ENCODE data around the gene MBD3L2B. TPM values are rescaled to one million over a fixed set of nuclear protein-coding genes. Genes with fewer than 3 reads are reported as not detected.
"Not testable (repeated sequence)": the region's sequence is repeated elsewhere in the genome, so short reads cannot be mapped to it uniquely, and the experiment has no call there.

MBD3L2B gene
- total and polyA plus RNA-seq, 9 of the 15 experiments (the other 6 are each of a cell fraction or from before 2014, with no cell fraction given), result not detected

DNA sequence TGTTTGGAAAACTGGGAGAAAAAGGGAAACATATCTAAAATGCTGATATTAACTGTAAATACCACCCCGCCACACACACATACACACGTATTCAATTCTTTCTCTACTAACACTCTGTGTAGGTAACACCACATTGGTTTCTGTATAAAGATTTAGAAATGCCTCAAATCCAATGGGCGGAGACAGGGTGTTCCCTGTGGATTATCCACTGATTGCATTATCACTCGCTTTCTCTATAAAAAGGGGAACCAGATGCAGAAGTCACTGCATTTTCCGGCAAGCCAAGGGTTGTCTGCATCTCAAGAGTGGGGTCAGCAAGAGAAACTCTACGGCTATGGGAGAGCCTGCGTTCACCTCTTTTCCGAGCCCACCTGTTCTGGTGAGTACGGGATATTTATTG lies 9.0 kb upstream of the MBD3L2B start, which contains the start of gene MBD3L5:
Gene MBD3L5, plus strand, starts transcription at position 301 of the 400 bp plus-strand sequence. Its CDS starts 34 bp downstream, at position 335.
- H3K4me2 ChIP-seq (ENCODE audit: insufficient read depth, low read length); in situ Hi-C loops (cut with MboI); H3K4me1 ChIP-seq (replicated peaks in 1 of 2; ENCODE audit: control insufficient read depth in 2 of 2, insufficient read depth in 2 of 2, low read length in 2 of 2); H3K36me3 ChIP-seq (ENCODE audit: control insufficient read depth, insufficient read depth, low read length); H4K20me1 ChIP-seq (replicated peaks; ENCODE audit: control insufficient read depth, insufficient read depth, low read length); DNase-seq (ENCODE audit: extremely low read depth in 1 of 4, low spot score in 3 of 4); H3K27me3 ChIP-seq (ENCODE audit: control insufficient read depth in 2 of 2, insufficient read depth in 2 of 2, low read length in 2 of 2); ATAC-seq; H2AFZ ChIP-seq (ENCODE audit: low read depth, low read length); intact Hi-C loops (cut with micrococcal nuclease); H3K9me3 ChIP-seq (replicated peaks; ENCODE audit: control insufficient read depth, insufficient read depth, low read depth, low read length); H3K9me1 ChIP-seq (ENCODE audit: control insufficient read depth, insufficient read depth, low read length); BruUV-seq (replicated peaks); H3K79me2 ChIP-seq (ENCODE audit: control insufficient read depth, insufficient read depth, low read length); POLR2A ChIA-PET; H3K9ac ChIP-seq (ENCODE audit: insufficient read depth in 1 of 2, low read depth in 2 of 2, low read length in 2 of 2); H3K4me3 ChIP-seq; FAIRE-seq; CTCF ChIA-PET (ENCODE audit: low intra/inter-chr PET ratio); H3K27ac ChIP-seq (ENCODE audit: extremely low read depth, low read depth, low read length): not testable (repeated sequence)
- WGBS (ENCODE audit: insufficient coverage, low coverage, missing lambda C conversion rate), result no CpG with 5 or more reads among the region's 9 CpGs

GRCh38 chr19:7028790-7029189 lies 7.6 kb upstream of the MBD3L2B start:
- H3K4me1 ChIP-seq (replicated peaks in 1 of 2; ENCODE audit: control insufficient read depth in 2 of 2, insufficient read depth in 2 of 2, low read length in 2 of 2); DNase-seq (ENCODE audit: extremely low read depth in 1 of 4, low spot score in 3 of 4); H3K4me3 ChIP-seq; ATAC-seq; intact Hi-C loops (cut with micrococcal nuclease); H3K27me3 ChIP-seq (ENCODE audit: control insufficient read depth in 2 of 2, insufficient read depth in 2 of 2, low read length in 2 of 2); H3K4me2 ChIP-seq (ENCODE audit: insufficient read depth, low read length); FAIRE-seq; BruUV-seq (replicated peaks); H3K9ac ChIP-seq (ENCODE audit: insufficient read depth in 1 of 2, low read depth in 2 of 2, low read length in 2 of 2); POLR2A ChIA-PET; H3K9me1 ChIP-seq (ENCODE audit: control insufficient read depth, insufficient read depth, low read length); H3K9me3 ChIP-seq (replicated peaks; ENCODE audit: control insufficient read depth, insufficient read depth, low read depth, low read length); H3K27ac ChIP-seq (ENCODE audit: extremely low read depth, low read depth, low read length); H4K20me1 ChIP-seq (replicated peaks; ENCODE audit: control insufficient read depth, insufficient read depth, low read length); CTCF ChIA-PET (ENCODE audit: low intra/inter-chr PET ratio); H3K79me2 ChIP-seq (ENCODE audit: control insufficient read depth, insufficient read depth, low read length); H3K36me3 ChIP-seq (ENCODE audit: control insufficient read depth, insufficient read depth, low read length); H2AFZ ChIP-seq (ENCODE audit: low read depth, low read length): not testable (repeated sequence)
- in situ Hi-C loops (cut with MboI), result loop anchor here (5.0 kb wide), 1 partner anchor 39 kb away; the partner anchor contains the start of gene ZNF557
- no CpG with 5 or more reads among the region's 1 CpG for WGBS (ENCODE audit: insufficient coverage, low coverage, missing lambda C conversion rate)
